Urinary bladder (tissue), 4 donors: ENCODE data around the gene ARSB. TPM values are rescaled to one million over a fixed set of nuclear protein-coding genes. Genes with fewer than 3 reads are reported as not detected.
"Not testable (repeated sequence)": the region's sequence is repeated elsewhere in the genome, so short reads cannot be mapped to it uniquely, and the experiment has no call there.

Source experiments
- DNase-seq: peaks from one replicate; pipeline ENCODE4 v3.0.0-alpha.2; 2015; ENCODE audit errors: extremely low spot score
- H3K27ac ChIP-seq: one replicate; pipeline ENCODE4 v1.5.1; 2013; ENCODE audit warnings: low read depth, mild to moderate bottlenecking, moderate library complexity
- H3K36me3 ChIP-seq: one replicate; pipeline ENCODE4 v1.6.1; 2013; ENCODE audit warnings: mild to moderate bottlenecking, moderate library complexity; ENCODE audit not compliant: insufficient read depth
- H3K4me1 ChIP-seq: one replicate; pipeline ENCODE4 v1.6.1; 2013; ENCODE audit warnings: mild to moderate bottlenecking, moderate library complexity; ENCODE audit not compliant: insufficient read depth
- H3K4me3 ChIP-seq: one replicate; pipeline ENCODE4 v1.5.1; 2013; ENCODE audit warnings: low read depth, low read length
- WGBS: extraction: QIAGEN DNeasy Blood & Tissue Kit; methylation state at CpG from one replicate; pipeline ENCODE4 v1.1.7; 2013; 5-methylcytosine and 5-hydroxymethylcytosine counted together
- polyA plus RNA-seq: library from polyadenylated mRNA; stranded (reverse); fragments of 200-250 nt; gene quantifications from one replicate; pipeline ENCODE4 v1.2.3, GENCODE V29; 2013
- total RNA-seq: library from RNA; depleted of rRNA; stranded (reverse); fragments of >200 nt; gene quantifications from one replicate; pipeline ENCODE4 v1.2.3, GENCODE V29; 2014
- donor health status: healthy with polysubstance abuse.
- donor health status: healthy.

The ARSB gene
- total and polyA plus RNA-seq, 2 donors, result 7.6 to 27.0 TPM

DNA sequence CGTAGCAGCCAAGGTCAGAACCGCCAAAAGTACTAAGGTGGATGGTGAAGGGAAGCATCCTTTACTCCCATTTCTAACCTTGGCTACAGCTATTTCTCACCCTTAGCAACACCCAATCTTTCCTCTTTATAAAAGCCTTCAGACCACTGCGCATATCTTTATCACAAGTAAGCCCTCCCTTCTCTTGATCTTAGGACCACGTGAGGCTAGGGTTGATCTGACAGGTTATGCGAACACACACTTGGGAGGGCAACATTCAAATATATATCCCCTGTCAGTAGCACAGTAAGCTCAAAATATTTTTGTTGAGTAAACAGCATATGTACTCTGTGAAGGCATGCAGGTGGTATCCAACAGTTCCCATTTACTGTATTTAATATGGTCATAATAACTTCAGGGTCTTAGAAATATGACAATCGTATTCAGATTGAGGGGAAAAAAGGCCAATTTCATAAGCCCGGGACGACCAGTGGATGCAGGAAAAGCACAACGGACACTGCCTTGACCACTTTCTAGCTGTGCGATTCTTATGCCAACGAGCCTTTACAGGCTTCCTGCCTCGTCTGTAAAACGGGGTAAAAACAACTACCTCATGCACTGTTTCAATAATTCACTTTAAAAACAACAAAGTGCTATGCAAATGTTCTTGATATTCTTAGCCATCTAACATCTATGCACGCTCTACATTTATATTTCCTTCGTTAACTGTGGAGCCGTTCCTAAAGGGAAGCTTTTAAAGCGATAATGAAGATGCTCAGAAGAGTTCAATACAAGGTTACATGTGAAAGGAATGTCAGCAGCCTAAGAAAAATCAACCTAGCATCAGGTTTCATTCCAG is 1.3 kb downstream of the ARSB start:
- H3K27ac ChIP-seq, result no peak overlapping the region
- H3K4me3 ChIP-seq, result peak overlapping the region; percentile 91
- peaks cover 2% of the 10 kb centered on the region for H3K4me1 ChIP-seq
- WGBS, result 20% methylated on average over 17 of the region's 17 CpGs
- DNase-seq, result no peak
- H3K36me3 ChIP-seq, result no peaks in the 10 kb centered on the region

DNA sequence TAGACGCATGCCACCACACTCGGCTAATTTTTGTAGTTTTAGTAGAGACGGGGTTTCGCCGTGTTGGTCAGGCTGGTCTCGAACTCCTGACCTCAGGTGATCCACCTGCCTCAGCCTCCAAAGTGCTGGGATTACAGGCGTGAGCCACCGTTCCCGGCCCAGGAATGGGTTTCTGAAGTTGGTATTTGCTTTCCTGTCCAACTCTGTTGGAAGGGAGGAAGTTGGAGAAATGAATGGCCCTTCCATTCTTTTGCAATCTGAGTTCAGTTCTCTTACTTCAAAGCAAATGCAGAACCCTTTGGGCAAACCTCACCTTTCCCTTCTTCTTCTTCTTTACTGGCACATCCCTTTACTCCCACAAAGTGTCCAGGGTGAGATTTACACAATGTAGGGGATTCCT is 1.9 kb downstream of the ARSB start:
- H3K36me3 ChIP-seq, DNase-seq, H3K4me1 ChIP-seq, H3K27ac ChIP-seq, H3K4me3 ChIP-seq: not testable (repeated sequence)
- WGBS, result 92% methylated on average over 9 of the region's 9 CpGs

DNA sequence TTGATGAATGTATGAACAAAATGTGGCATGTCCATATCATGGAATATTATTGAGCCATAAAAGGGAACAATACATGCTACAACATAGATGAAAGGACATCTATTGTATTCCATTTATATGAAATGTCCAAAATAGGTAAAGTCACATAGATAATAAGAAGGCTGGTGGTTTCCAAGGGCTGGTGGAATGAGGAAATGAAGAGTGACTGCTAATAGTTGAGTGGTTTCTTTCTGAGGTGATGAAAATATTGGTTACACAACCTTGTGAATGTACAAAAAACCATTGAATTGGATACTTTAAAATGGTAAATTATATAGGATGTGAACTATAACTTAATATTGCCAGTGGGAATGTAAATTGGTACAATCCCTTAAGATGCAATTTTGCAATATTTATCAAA is 5.2 kb downstream of the ARSB start:
- Histone ChIP-seq H3K36me3 (no peaks in the 10 kb centered on the region), H3K4me3 (no peak overlapping the region), H3K4me1 (peaks cover 2% of the 10 kb centered on the region), H3K27ac (no peak overlapping the region)
- no peak for DNase-seq

DNA sequence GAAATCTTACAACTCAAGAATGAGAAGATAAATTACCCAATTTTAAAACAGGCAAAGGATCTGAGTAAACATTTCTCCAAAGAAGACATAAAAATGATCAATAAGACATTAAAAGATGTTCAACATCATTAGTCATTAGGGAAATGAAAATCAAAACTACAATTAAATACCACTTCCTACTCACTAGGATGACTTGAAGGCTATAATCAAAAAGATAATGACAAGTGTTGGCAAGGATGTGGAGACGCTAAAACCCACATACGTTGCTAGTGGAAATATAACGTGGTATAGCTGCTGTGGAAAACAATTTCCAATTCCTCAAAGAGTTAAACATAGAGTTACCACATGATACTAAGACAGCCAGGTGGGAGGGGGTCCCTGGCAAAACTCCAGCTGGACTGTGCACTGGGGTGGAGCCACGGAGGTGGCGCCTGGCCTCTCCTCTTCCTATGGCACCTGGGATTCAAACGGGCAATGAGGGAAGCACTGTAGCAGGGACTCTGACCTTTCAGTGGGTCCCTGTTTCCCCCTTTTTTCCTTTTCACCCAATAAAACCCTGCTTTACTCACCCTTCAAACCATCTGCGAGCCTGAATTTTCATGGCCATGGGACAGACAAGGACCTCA is 5.9 kb downstream of the ARSB start:
- H3K4me3 ChIP-seq, result no peak overlapping the region
- H3K4me1 ChIP-seq, result peaks cover 2% of the 10 kb centered on the region
- 82% methylated on average over 7 of the region's 7 CpGs for WGBS
- no peak for DNase-seq
- no peaks in the 10 kb centered on the region for H3K36me3 ChIP-seq
- H3K27ac ChIP-seq, result no peak overlapping the region

DNA sequence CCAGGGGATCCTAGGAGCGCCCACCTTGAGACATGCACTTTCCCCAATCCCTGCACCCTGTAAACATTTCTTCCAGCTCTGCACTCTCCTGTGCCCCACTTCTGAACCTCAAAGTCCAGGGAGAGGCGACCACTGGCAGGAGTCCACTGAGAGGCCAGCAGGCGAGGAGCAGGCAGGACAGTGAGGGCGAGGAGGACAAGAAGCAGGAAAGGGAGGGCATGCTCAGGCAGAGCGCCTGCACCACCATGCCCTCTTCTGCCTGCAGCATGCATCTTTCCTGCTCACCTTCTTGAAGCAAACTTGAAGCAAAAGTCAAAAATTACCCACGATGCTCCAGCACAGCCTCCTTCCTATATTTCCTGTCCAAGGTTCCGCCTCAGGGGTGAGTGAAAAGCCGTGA is 10.1 kb downstream of the ARSB start:
- Histone ChIP-seq H3K4me1 (no peaks in the 10 kb centered on the region), H3K4me3 (no peak overlapping the region), H3K27ac (peak overlapping the region; percentile 26), H3K36me3 (no peaks in the 10 kb centered on the region)
- 89% methylated on average over 8 of the region's 8 CpGs for WGBS
- no peak for DNase-seq

DNA sequence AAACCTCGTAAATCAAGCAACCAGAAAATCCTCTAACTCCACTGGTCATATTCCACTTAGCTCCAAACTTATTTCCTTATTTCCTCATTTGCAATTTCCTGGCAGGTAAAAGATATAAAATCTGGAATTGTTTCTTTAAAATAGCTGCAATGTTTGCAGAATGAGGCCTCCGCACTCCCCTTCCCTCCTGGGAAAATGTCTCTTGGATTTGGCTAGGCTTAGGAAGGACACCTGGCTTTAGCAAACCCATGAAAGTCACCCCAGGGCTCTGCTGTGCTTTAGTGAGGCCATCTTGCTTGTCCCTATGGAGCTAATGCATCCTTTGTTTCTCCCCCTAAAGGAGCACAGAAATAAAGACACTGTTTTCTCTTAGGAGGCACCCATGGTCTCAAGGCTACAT is 10.5 kb downstream of the ARSB start:
- Histone ChIP-seq H3K27ac (peak overlapping the region; percentile 26), H3K4me1 (no peaks in the 10 kb centered on the region), H3K36me3 (no peaks in the 10 kb centered on the region), H3K4me3 (no peak overlapping the region)
- DNase-seq, result no peak
- 58% methylated on average over 2 of the region's 2 CpGs for WGBS

DNA sequence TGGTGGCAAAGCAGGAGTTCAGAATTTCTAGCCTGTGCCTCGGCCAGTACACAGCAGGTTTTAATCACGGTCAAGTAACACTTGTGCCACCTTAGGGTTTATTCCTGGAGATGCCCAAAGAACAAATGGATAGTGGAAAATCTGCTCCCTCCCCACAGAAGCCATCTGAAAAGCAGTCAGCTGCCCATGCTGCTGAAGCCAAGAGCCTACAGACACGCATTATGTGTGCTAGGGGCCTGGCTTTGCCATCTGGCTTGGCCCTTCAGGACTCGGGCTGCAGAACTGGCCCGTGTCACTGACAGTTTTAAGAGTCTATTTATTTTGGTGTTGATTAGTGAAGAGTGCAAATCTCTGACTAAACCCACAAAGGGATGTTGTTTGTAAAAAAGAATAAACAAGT is 11.1 kb downstream of the ARSB start:
- Histone ChIP-seq H3K36me3 (no peaks in the 10 kb centered on the region), H3K4me3 (no peak overlapping the region), H3K4me1 (no peaks in the 10 kb centered on the region), H3K27ac (no peak overlapping the region)
- 41% methylated on average over 5 of the region's 5 CpGs for WGBS
- no peak for DNase-seq

DNA sequence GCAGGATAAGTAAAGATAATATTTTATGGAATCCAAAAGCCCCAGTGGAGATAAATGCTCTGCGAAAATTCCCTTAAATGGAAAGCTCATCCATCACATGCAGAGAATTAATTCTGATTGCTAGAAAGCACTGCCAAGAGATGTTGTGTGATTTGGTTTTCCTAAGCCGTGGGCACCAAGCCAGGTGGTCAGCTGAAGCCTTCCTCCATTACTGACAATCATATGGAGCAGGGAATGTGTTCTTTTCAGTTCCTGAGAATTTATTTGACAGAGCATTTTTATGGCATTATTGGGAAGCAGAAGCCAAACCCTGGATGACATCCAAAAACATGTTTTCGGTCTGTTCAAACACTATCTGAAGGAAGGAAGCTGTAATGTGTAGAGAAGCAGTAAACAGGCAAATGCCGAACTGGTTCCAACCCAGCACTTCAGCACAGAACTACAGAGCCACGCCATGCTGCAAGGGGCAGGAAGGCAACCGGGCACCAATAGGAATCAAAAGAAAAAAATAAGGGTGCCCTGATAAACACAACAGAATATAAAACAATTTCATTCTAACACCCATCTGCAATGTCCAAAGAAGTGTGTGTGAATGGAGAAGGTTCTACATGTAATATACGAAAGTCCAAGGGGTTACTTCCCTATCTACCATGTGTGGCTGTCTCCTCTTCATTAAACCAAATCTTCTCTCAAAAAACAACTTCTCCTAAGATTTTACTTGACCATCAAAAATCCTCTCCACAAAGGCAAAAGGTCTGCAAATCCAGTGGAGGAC is 12.3 kb downstream of the ARSB start:
- Histone ChIP-seq H3K4me3 (no peak overlapping the region), H3K36me3 (no peaks in the 10 kb centered on the region), H3K27ac (no peak overlapping the region), H3K4me1 (no peaks in the 10 kb centered on the region)
- 20% methylated on average over 7 of the region's 7 CpGs for WGBS
- peak; percentile 81 for DNase-seq

DNA sequence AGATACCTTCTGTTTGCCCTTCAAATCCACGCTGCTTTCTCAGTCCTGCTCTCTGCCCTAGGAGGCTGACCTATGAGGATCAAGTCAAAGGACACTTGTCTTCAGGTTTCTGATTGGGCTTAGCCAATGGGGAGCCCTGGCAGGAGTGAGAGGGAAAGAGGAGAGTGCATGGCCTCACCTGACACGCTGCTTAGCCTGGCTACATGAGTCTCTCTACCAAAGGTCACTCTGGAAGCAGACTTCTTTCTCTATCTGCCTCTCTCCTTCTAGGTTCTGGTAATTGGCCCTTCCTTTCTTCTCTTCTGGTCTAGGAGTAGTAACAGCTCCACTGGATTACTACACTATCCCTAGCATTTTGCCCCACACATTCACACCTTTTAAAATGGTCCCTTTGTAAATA is 13.1 kb downstream of the ARSB start:
- H3K4me1 ChIP-seq, result no peaks in the 10 kb centered on the region
- peak overlapping the region; percentile 3 for H3K27ac ChIP-seq
- no peak for DNase-seq
- WGBS, result 41% methylated on average over 2 of the region's 2 CpGs
- H3K36me3 ChIP-seq, result no peaks in the 10 kb centered on the region
- H3K4me3 ChIP-seq, result no peak overlapping the region

DNA sequence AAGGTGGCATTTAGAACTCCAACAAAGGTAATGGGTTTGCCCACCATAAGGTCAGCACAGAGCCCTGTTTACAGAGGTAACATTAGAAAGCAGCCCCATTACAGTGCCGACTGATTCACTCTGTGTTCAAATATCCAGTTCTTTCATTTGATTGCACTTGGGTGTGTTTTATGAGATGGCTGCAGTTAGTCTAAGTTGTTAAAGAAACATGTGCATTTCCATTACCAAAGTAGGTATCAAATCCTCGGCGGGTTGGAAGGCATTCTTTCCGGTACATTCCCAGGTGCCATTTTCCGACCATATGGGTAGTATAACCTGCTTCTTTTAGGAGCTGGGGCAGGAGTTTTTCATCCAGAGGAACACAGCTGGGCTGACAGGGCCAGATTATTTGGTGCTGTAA is 16.3 kb downstream of the ARSB start:
- no peak overlapping the region for H3K4me3 ChIP-seq
- no peak overlapping the region for H3K27ac ChIP-seq
- H3K4me1 ChIP-seq, result no peaks in the 10 kb centered on the region
- DNase-seq, result no peak
- no peaks in the 10 kb centered on the region for H3K36me3 ChIP-seq
- WGBS, result 87% methylated on average over 5 of the region's 5 CpGs

DNA sequence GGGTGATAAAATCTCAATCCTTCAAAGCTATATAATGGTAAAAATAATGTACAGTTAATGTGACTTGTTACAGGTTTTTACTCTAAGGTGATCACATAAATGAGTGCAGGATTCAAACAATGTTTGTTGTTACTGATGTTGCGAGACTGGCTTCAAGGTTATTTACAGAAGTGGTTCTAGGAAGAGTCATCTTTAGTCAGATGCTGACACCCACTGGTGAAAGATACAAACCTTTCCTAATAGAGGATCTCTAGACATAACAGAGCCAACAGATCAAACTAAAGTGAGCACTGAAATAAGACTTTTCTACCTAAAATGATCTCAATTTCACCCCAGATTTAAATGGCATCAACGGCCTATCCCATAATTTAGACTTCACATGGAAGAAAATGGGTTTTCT is 20.2 kb downstream of the ARSB start:
- Histone ChIP-seq H3K4me3 (no peak overlapping the region), H3K36me3 (no peaks in the 10 kb centered on the region), H3K4me1 (no peaks in the 10 kb centered on the region), H3K27ac (no peak overlapping the region)
- no peak for DNase-seq
- 59% methylated on average over 2 of the region's 2 CpGs for WGBS

DNA sequence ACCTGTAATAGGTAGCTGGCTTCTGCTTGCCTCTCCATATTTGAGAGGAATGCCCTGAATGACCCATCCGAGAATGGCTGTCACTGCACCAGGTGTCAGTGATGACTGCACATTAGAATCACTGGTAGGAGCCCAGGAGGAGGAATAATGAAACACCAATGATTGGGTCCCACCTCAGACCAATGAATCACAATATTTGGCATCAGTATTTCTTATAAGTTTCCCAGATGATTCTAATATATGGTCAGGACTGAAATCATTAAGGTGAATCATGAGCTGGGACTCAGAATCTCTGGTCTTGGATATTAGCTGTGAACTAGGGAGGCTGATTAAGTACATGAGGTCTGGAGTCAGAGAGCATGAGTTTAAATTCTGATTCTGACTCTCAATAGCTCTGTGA is 23.4 kb downstream of the ARSB start:
- no peak overlapping the region for H3K27ac ChIP-seq
- 100% methylated on average over 1 of the region's 1 CpG for WGBS

DNA sequence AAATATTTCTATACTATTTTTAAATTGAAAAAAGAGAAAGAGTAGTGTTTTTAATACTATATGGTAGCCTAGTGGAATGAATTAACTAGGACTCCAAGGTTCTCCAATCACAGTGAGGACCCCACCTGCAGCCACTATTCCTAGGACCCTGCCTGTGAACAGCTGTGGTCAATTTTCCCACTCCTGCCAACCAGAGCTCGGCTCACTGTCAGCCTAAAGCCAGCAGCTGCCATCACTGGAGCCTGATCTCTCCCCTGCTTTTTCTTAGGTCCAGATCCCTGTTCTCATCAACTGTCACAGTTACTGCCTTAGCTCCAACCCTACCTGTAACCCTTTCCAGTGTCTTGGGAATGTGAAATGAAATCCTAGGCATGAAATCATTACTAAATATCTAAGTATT is 25.3 kb downstream of the ARSB start:
- 78% methylated on average over 1 of the region's 1 CpG for WGBS
- Histone ChIP-seq H3K27ac (no peak overlapping the region), H3K4me3 (no peak overlapping the region), H3K4me1 (no peaks in the 10 kb centered on the region), H3K36me3 (no peaks in the 10 kb centered on the region)
- no peak for DNase-seq

More for the DNA sequence above, 23.4 kb downstream of the ARSB start:
- H3K36me3 ChIP-seq, result no peaks in the 10 kb centered on the region
- no peaks in the 10 kb centered on the region for H3K4me1 ChIP-seq
- H3K4me3 ChIP-seq, result no peak overlapping the region
- DNase-seq, result no peak
